Hematopoietic multipotent progenitor cell treated with erythropoietin and hydrocortisone succinate and interleukin-3 and kit ligand, for 6 days (in vitro differentiated cells): ENCODE data around the gene RTL10.
A peak's percentile ranks its signal among the peaks of the same experiment; 100 is the strongest.

ENCODE experiments used
- DNase-seq: peaks from one replicate; pipeline ENCODE4 v3.0.0-alpha.2; 2015

Gene RTL10

GRCh38 chr22:19807161-19807913, 47.3 kb downstream of the RTL10 start:
- DNase-seq, result no peak

- DNase-seq, result peak; percentile 41
These were observed 48.2 kb downstream of the RTL10 start for GRCh38 chr22:19806213-19807160.

- no peak for DNase-seq
These were observed 48.9 kb downstream of the RTL10 start for GRCh38 chr22:19805821-19806212.
